OCI-LY3 (cell line): Measurements from ENCODE around the gene SMC2.

Source experiments
- H2AFZ ChIP-seq: fragments of 200-600, 300-600 bp; shearing (Covaris generic); 2 replicates; pipeline ENCODE4 v1.6.0; 2014; ENCODE audit warnings: antibody characterized with exemption, low read depth, low read length
- H3K27ac ChIP-seq: fragments of 200-600, 300-600 bp; sonication (generic); 2 replicates; pipeline ENCODE4 v1.5.1; 2014; ENCODE audit warnings: mild to moderate bottlenecking, low read length, moderate library complexity, mixed read lengths
- H3K27me3 ChIP-seq: fragments of 200-600, 300-600 bp; sonication (generic); 2 replicates; pipeline ENCODE4 v1.6.1; 2014; ENCODE audit warnings: low read depth, low read length, mixed read lengths
- H3K36me3 ChIP-seq: fragments of 200-600, 300-600 bp; sonication (generic); replicated peaks from 2 replicates; pipeline ENCODE3; 2014; ENCODE audit warnings: low read depth, low read length, mixed read lengths
- H3K4me1 ChIP-seq: fragments of 300-600, 200-600 bp; sonication (generic); 2 replicates; pipeline ENCODE4 v1.6.1; 2014; ENCODE audit warnings: low read length, mixed read lengths
- H3K4me2 ChIP-seq: fragments of 200-600, 300-600 bp; sonication (generic); 2 replicates; pipeline ENCODE4 v1.6.1; 2014; ENCODE audit warnings: low read length, mixed read lengths
- H3K4me3 ChIP-seq: fragments of 300-600, 200-600 bp; sonication (generic); 2 replicates; pipeline ENCODE4 v1.5.1; 2014; ENCODE audit warnings: antibody characterized with exemption, mild to moderate bottlenecking, low read length, moderate library complexity
- H3K79me2 ChIP-seq: fragments of 300-600, 200-600 bp; shearing (Covaris generic); 2 replicates; pipeline ENCODE4 v1.6.1; 2014; ENCODE audit warnings: mild to moderate bottlenecking, low read length, mixed read lengths
- H3K9ac ChIP-seq: fragments of 300-600, 200-600 bp; shearing (Covaris generic); 2 replicates; pipeline ENCODE4 v1.6.0; 2014; ENCODE audit warnings: mild to moderate bottlenecking, low read length, moderate library complexity
- H3K9me3 ChIP-seq: fragments of 200-600, 300-600 bp; shearing (Covaris generic); 2 replicates; pipeline ENCODE4 v1.6.1; 2014; ENCODE audit warnings: low read length, mixed read lengths; ENCODE audit not compliant: insufficient read depth
- H4K20me1 ChIP-seq: fragments of 200-600, 300-600 bp; sonication (generic); 2 replicates; pipeline ENCODE4 v1.6.1; 2016; ENCODE audit warnings: low read length, mixed read lengths; ENCODE audit not compliant: insufficient read depth
- EZH2phosphoT487 ChIP-seq: fragments of 200-600 bp; shearing (Covaris generic); IDR thresholded peaks from 2 replicates; pipeline ENCODE4 v1.6.1; 2018; ENCODE audit warnings: antibody characterized with exemption, mixed run types, low read depth
- TF ChIP-seq, protein P1 (sequence below): fragments of 200-600, 300-600 bp; sonication (generic); IDR thresholded peaks from 2 replicates; pipeline ENCODE4 v1.5.1; 2014; ENCODE audit warnings: antibody characterized with exemption, low read length, low read depth

The SMC2 gene

DNA sequence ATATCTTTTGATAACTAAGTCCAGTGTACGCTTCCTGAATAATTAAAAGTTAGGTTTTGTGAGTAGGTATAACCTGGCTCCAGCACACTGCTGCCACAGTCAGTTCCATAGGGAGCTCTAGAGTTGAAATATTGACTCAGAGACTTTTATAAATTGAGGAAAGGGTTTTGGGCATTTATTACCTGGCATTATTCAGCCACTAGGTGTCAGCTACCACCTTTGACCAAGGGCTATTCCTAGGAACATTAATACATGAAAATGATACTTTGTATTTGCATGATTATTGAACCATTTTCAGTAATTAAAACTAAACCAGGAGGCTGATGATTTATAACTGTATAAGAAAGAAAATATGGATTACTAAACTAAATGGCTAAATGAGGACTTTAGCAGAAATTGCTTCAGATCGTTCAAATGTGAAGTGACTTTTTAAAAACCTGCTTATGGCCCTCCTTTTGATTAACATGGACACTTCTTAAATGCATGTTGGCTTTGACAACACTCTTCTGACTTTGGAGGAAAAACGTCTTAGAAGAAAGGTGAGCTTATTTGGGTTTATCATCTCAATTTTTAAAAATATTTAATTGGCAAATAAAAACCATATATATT, 83.0 kb downstream of the SMC2 start:
- Histone ChIP-seq H3K4me1 (peaks cover 23% of the 10 kb centered on the region), H3K4me2 (peak overlapping the region; percentile 70), H3K27me3 (peaks cover 14% of the 10 kb centered on the region; the same call in 1 of the 2 replicates), H3K79me2 (no peaks in the 10 kb centered on the region), H3K36me3 (no peaks in the 10 kb centered on the region), H3K4me3 (peak overlapping the region; percentile 25; the same call in 1 of the 2 replicates), H3K9ac (no peak overlapping the region), H2AFZ (no peak overlapping the region), H3K9me3 (no peaks in the 10 kb centered on the region), H3K27ac (no peak overlapping the region), H4K20me1 (no peaks in the 10 kb centered on the region)
- TF ChIP-seq EZH2phosphoT487 = no peak
- TF ChIP-seq, protein P1, sequence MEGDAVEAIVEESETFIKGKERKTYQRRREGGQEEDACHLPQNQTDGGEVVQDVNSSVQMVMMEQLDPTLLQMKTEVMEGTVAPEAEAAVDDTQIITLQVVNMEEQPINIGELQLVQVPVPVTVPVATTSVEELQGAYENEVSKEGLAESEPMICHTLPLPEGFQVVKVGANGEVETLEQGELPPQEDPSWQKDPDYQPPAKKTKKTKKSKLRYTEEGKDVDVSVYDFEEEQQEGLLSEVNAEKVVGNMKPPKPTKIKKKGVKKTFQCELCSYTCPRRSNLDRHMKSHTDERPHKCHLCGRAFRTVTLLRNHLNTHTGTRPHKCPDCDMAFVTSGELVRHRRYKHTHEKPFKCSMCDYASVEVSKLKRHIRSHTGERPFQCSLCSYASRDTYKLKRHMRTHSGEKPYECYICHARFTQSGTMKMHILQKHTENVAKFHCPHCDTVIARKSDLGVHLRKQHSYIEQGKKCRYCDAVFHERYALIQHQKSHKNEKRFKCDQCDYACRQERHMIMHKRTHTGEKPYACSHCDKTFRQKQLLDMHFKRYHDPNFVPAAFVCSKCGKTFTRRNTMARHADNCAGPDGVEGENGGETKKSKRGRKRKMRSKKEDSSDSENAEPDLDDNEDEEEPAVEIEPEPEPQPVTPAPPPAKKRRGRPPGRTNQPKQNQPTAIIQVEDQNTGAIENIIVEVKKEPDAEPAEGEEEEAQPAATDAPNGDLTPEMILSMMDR = peak; percentile 85

DNA sequence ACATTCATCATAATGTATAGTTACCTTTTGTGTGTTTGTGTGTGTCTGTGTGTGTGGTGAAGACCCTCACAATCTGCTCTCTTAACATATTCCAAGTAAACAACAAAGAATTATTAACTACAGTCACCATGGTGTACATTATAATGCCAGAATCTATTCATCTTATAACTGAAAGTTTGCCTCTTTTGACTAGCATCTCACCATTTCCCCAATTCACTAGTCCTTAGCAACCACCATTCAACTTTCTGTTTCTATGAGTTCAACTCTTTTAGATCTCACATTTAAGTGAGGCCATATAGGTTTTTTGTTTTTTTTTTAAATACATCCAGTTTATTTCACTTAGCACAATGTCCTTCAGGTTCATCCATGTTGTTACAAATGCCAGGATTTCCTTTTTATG, 83.6 kb downstream of the SMC2 start:
- Histone ChIP-seq H3K27ac (no peak overlapping the region), H3K9me3 (no peaks in the 10 kb centered on the region), H2AFZ (no peak overlapping the region), H3K4me3 (peak overlapping the region; percentile 25; the same call in 1 of the 2 replicates), H3K4me2 (peak overlapping the region; percentile 70), H3K36me3 (no peaks in the 10 kb centered on the region), H3K9ac (no peak overlapping the region), H3K79me2 (no peaks in the 10 kb centered on the region), H4K20me1 (no peaks in the 10 kb centered on the region), H3K27me3 (peaks cover 14% of the 10 kb centered on the region; the same call in 1 of the 2 replicates), H3K4me1 (peaks cover 23% of the 10 kb centered on the region)
- TF ChIP-seq, protein P1 = no peak
- TF ChIP-seq EZH2phosphoT487 = no peak
